ENCODE data around the gene ACAP1.

Gene ACAP1

GRCh38 chr17:7389924-7390910, 53.9 kb downstream of the ACAP1 start:
- no peak for DNase-seq (ENCODE audit: low read depth in 2 of 2)

DNA sequence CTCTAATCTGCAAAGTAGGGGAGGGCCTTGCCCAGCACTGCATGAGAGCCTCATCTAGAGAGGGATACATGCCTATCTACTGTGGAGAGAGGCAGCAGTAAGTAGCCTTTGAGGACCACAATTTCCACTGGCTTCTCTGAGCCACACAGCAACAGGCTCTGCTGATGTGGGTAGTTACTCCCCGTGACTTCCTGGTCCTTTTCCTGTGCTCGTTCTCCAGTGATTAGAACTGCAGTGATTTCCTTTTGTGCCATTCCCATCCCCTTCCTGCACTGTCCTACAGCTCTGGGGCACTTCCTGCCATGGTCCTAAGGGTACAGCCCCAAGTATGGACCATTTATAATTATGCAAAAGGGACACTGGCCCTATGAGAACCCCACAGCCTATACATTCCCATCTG, 55.0 kb downstream of the ACAP1 start:
- DNase-seq (ENCODE audit: low read depth in 2 of 2), result no peak

DNA sequence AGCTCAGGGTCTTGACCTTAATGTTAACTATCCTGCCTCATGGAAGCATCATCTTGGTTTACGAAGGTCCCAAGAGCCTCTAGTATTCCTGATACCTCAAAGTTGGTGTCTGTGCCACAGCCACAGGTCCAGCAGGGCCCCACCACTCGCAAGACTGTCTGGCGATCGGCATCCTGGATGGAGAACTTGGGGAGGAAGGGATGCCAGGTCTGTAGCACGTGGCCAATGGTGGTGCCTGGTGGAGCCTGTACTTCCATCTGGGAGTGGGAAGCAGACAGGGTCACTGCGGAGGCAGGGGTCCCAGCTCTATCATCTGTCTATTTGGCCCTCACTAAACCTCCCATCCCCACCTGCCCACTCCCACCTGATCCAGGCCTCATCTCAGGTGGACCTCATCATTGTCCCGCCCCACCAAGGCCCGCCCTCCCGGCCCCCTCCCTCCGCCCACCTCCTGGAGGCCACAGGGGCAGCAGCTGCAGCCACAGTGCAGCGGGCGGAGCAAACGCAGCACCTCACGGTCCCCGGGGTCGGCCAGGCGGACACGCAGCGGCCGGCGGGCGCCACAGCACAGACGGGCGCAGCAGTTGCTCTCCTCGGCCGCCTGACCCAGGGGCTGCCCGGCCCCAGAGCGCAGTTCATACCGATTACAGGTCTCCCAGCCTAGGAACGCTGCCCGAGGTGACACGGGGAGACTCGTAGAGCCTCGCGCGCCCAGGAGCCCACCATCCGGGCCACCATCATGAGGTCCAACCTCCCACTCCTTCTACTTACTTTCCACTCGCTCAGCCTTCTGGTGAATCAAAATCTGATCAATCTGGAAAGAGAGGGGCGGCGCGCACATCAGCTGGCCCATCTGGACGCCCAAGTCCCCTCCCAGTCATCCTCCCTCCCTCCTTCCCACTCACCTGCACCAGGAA, 56.6 kb downstream of the ACAP1 start:
- DNase-seq (ENCODE audit: low read depth in 2 of 2), result no peak

DNA sequence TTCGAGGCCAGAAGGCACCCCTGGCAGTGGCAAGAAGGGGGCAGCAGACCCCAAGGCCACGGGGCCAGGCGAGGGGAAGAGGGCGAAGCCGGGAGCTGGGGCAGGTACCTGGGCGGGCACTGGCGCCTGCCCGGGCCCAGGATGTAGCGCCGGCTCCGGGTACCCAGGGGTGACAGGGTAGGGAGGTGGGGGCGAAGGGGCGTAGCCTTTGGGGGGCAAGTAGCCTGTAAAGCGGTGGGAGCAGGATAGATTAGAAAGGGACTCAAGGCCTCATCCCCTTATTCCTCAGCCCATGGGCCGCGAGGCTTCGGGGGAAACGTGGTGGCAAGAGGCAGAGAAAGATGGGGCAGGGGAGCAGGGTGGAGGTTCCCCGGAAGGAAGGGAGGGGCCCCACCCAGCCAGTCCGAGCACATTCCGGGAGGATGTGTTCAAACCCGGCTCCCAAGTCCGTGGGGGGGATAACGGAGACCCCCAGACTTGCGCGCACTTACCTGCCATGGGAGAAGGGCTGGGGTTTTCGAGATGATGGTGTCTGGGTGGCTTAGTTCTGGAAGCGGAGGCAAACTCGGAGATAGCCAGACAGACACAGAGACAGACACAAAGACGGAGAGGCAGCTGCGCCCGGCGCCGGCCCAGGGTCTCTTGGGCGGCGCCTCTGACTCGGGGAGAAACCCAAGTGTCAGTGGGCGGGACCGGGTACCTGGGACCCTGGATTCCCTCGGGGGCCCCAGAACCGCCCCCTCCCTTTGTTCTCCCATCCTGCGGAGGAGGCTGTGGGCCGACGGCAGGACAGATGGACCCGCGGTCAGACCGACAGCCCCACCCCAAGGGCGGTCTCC, 57.5 kb downstream of the ACAP1 start:
- peak; percentile 23 to 37 for DNase-seq (ENCODE audit: low read depth in 2 of 2)

GRCh38 chr17:7394452-7395191, 58.3 kb downstream of the ACAP1 start, which contains the start of gene PLSCR3:
Gene PLSCR3 (minus strand): TSS chr17:7394525. CDS start chr17:7394110, 415 bp downstream.
- DNase-seq (ENCODE audit: low read depth in 2 of 2), result peak; percentile 52 to 78

GRCh38 chr17:7396147-7396546, 59.8 kb downstream of the ACAP1 start:
- DNase-seq (ENCODE audit: low read depth in 2 of 2), result no peak

DNA sequence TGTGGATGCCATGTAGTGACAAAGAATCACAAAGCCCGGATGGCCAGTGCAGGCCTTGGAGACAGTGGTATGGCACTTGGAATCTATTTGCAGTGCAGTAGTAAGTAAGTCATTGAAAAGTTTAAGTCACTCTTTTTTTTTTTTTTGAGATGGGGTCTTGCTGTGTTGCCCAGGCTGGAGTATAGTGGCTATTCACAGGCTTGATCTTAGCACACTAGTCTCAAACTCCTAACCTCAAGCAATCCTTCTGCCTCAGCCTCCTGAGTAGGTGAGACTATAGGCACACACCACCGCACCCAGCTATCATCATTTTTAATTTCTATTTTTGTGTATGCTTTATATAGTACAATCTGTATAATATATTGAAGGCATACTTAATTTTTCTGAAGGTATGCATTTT, 62.3 kb downstream of the ACAP1 start:
- no peak for DNase-seq (ENCODE audit: low read depth in 2 of 2)
